LHCN-M2 (cell line): ENCODE data around the gene S1PR1. TPM values are rescaled to one million over a fixed set of nuclear protein-coding genes. Genes with fewer than 3 reads are reported as not detected.

ENCODE experiments used
- DNase-seq: peaks from one replicate; pipeline ENCODE4 v3.0.0-alpha.2; 2012; ENCODE audit warnings: low read depth
- total RNA-seq: library from RNA; depleted of rRNA; stranded (reverse); fragments of >200 nt; gene quantifications from 2 replicates; pipeline ENCODE4 v1.2.3, GENCODE V29; 2014; rRNA removed

Gene S1PR1
- total RNA-seq, 1 experiment from 2014 or later = 2.4 TPM

DNA sequence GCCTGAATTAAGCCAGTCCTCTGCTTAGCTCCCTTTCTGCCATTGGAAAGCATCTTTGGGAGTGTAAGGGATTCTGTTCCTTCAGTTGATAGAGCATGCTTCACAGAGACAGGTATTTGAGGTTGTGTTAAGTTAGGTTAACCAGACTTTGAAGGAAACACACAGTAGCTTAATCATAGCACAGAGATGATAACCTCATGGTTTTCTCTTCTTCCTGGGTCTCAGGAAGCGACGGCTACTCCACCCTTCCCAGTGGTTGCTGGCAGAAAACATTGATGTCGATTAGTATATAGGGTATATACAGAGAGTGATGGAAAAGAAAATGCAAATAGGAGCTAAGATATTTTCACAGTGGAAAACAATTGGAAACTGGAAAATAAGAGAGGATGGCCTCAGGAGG lies 42.0 kb downstream of the S1PR1 start:
- DNase-seq = no peak

DNA sequence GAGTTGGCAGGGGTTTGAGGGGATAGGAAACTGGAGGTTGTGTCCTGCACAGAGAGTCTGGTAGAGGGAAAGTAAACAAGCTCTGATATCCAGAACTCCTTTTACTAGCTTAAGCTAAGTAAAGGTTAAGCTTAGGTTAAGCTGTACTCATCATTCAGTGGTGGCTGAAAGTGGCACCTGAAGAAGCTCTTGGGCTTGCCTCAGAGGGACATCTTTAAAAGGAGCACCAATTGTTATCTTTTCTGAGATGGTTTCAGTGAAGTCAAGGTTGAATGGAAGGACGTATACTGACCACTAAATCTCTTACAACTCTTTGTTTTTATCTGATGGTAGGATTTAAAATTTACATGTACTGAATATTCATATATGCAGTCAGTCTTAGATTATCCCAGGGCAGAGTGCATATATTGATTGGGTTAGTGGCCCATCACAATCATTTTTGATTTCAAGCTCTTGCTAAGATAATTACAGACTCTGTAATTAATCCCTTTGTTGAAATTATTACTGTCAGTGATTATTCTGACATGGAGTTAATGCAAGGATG lies 43.3 kb downstream of the S1PR1 start:
- no peak for DNase-seq

DNA sequence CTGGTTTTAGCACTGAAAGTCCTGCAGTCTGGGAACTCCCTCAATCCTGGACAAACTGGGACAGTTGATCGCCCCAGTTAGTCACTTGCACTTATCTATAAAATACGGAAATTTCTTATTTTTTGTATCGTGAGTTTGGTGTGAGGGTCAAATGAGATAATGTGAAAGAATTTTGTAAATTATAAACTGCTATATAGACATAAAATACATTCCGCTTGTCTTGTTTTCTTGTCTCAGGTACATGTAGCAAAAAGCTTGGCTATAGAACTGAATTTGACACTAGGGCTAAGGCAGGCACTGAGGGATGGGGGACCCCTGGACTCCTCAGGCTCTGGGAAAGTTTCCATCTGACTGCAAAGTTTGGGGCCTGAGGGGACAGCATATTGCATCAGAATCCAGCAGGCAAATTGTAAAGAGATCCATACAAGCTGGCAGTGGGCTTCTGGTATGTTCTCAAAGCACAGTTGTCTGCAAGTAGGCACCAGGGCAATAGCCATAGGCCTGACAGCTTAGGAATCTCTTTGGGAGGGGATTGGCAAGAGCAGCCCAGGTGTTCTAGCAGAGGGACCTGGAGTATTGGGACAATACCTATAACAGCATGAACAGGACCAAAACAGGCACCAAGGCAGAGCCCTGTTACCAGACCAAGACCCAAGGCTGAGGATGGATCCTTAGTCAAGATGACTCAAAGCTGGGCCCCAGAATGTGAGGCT lies 44.3 kb downstream of the S1PR1 start:
- no peak for DNase-seq

DNA sequence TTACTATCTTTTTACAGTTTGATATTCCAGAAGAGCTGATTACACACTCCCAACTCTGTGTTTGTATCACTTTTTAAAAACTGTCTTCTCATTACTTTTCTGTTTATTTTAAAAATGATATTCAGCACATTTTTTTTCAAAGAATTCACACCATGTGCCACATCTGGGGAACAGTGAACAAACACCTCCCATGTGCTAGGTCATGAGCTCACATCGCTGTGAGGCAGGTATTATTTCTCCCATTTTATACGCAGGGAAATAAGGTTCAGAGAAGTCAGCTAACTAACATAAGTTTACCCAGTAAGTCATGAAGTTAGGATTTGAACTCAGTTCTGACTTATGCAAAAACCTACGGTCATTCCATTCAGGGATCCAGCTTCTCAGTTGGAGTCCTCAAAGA lies 44.9 kb downstream of the S1PR1 start:
- no peak for DNase-seq

DNA sequence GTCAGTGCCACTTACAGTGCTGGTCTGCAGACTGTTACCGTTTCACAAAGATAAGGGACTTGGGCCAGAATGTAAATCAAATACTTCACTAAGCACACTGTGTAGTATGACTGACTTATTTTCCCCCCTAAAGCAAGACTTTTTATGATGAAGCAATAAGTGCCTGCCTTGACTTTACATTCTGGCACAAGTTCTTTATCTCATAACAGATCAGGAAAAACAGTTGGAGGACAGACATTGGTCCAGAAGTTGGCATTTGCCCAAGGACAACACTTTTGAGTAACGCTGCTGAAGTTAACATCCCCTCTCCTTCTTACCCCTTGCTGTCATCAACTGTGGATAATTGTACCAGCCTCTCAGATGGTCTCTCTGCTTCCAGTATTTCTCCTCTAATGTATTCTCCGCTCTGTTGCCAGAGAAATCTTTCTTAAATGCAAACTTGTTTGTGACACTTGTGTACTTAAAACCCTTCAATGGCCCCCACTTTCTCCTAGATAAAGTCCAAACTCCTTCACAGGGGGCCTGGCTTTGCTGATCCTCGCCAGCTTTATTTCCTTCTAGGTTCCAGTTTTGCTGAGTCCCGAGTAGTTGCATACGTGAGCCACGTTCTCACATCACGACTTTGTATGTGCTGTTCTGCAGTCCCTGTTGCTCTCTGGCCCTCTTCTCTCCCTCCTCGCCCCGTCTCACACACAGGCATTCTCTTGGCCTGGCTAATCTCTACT lies 45.7 kb downstream of the S1PR1 start:
- DNase-seq = no peak

DNA sequence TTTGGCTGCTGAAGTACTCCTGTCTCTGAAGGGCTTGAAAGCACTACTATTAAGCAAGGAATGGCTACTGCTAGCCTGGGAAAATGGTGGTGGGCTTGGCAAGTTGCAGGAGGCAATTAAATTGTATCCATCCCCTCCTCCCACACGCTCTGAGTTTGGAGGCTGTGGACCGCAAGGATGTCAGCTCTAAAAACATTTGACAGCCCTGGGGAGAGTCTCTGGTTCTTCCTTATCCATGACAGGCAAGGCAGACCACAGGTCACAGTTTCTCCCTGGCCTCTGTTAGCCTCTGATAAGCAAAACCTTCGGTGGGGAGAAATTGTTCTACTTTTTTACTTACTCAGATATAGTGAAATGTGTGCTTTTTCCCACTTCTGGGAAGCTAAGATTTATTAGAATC lies 46.6 kb downstream of the S1PR1 start:
- DNase-seq = no peak

DNA sequence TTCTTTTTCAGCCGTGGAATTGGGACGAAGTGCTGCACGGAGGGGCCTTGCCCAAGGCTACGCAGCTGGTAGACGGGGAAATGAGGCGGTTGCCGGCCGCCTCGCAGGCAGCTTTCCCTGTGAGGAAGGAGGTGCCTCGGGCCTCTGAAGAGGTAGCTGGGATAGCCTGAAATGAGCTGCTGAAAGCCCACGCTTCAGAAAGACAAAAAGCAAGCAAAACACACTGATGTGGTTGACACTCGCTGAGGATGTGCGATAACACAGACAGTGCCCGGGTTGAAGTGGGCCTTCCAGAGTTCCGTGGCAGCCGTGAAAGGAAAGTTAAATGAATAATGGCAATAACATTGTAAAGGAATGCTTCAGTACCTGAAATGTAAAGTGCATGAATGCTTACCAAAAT lies 47.2 kb downstream of the S1PR1 start:
- no peak for DNase-seq

DNA sequence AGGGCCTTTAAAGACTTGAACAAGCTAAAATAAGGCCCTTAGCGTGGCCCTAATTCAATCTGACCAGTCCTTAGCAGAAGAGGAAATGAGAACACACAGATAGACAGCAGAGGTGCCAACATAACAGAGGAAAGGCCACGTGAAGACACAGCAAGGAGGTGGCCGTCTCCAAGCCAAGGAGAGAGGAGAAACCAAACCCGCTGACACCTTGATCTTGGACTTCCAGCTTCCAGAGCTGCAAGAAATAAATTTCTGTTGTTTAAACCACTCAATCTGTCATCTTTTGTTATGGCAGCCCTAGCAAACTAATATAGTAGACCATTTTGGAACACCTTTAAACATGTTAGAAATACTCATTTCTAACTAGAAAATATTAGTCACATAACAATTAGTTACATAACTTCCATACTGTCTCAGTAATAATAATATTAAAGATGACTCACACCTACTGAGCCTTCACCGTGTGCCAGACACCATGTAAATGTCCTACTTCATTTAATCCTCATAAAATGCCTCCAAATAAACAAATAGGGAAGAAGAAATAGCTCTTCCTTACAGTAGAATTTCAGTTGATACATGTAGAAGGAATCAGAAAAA lies 47.9 kb downstream of the S1PR1 start:
- no peak for DNase-seq

DNA sequence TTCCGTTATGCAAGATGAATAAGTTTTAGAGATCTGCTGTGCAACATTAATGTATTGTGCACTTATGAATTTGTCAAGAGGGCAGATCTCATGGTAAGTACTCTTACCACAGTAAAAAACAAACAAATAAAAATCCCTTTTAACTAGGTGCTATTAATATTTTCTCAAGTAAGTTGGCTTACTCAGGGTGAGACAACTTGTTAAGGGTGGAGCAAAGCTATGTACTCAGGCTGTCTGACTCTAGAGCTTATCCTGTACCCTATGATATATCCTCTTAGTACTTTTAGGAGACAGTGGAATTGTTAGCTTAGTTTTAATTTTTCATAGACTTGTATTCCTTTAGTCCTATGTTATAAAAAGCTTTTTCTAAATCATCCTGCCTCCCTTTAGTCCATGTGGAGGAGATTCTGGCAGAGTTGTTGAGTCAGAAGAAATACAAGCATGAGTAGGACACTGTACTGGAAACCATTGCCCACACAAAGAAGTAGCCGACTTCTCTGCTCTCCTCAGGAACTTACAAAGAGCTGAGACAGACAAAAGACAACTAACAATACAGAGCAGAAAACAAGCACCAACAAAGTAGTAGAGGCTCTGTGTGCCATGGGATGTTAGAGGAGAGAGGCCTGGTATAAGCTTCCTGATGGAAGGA lies 49.2 kb downstream of the S1PR1 start:
- no peak for DNase-seq

DNA sequence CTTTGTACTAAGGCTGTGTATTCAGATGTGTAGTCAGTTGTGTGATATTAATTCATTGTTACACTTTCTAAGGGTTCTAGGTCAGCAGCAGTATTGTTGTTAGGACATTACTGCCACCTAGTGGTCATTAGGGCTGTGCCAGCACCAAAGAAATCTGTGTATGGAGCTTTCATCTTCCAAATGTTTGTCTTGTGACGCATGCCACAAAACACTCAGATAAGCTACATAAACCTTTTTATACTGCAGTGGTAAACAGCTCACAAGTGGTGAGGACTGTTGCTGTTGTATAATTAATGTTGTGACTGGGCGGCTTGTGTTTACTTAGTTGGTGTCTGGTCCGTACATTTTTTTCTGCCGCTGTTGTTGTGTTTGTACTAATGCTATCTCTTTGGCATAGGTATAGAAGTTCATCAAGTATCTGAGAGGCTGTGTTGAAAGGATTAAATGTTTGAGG lies 51.7 kb downstream of the S1PR1 start:
- DNase-seq = peak; percentile 95

DNA sequence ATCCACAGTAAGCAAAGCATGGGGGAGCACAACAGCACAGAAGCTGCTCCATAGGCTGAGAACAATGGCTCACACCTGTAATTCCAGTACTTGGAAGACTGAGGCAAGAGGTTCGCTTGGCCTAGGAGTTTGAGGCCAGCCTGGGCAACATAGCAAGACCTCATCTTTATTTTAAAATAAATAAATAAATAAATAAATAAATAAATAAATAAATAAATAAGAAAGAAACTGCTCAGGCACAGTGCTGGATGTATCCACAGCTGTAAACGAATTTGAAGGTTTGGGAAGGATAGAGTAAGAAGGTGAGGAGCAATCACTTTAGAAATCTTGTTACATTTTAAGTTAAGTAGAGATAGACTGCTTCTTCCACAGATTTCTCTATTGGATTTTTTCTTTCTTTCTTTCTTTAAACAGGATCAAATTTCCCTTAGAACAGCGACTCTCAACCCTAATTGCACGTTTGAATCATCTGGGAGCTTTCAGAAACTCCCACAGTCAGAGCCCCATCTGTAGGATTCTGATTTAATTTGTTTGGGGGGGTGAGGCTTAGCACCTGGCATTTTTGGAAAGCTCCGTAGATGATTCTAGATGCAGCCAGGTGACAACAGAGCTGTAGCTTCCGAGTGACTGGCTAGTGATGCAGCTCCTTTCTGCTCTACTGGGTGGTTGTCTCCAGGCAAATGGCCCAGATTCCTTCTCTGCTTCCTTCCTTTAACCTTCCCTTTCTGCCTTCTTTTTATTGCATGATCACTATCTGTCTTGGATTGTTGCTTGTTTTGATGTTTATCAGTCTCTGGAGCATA lies 53.5 kb downstream of the S1PR1 start:
- DNase-seq = no peak

Other genes with a start within 250 kb of the S1PR1 start
- 38.9 and 41.2 TPM in 2 replicates for gene DPH5, start 211.2 kb upstream of the S1PR1 start, total RNA-seq